PC-9 (cell line): ENCODE data around the gene ZNF35. TPM values are rescaled to one million over a fixed set of nuclear protein-coding genes. Genes with fewer than 3 reads are reported as not detected.

ENCODE experiments used
- BruUV-seq: library from RNA; stranded (reverse); fragments of 400-500 nt; replicated peaks from 2 replicates; lab custom pipeline; 2021; lab: Mats Ljungman, UMichigan
- CTCF ChIA-PET: fragments of 300-600 bp; sonication (Branson Sonifier 250); formaldehyde crosslinking; loops from one replicate; lab custom pipeline; 2022; ENCODE audit warnings: antibody characterized with exemption; lab: Charles Lee
- POLR2A ChIA-PET: fragments of 300-600 bp; sonication (Branson Sonifier 250); formaldehyde crosslinking; loops from one replicate; lab custom pipeline; 2022; ENCODE audit warnings: antibody characterized with exemption; ENCODE audit not compliant: unreplicated experiment; lab: Charles Lee
- DNase-seq, 2 experiments: peaks; one replicate each; pipeline versions ENCODE4 v3.0.0 to v3.0.0-alpha.2; 2015 to 2022; ENCODE audit warnings: mixed read lengths in 1 of 2
- H2AFZ ChIP-seq: fragments of 200-600 bp; sonication (generic); 2 replicates; pipeline ENCODE4 v1.8.1; 2017; ENCODE audit warnings: antibody characterized with exemption
- H3F3A ChIP-seq: fragments of 200-600 bp; sonication (generic); 2 replicates; pipeline ENCODE4 v1.8.1; 2017; ENCODE audit warnings: antibody characterized with exemption, mild to moderate bottlenecking, low read depth; ENCODE audit not compliant: insufficient read depth
- H3K27ac ChIP-seq: fragments of 200-600 bp; sonication (generic); 2 replicates; pipeline ENCODE4 v1.6.1; 2016; ENCODE audit warnings: mixed run types
- H3K27me3 ChIP-seq: fragments of 200-600 bp; sonication (generic); 2 replicates; pipeline ENCODE4 v1.6.1; 2016; ENCODE audit warnings: low read depth, mixed run types; ENCODE audit not compliant: insufficient read depth
- H3K36me3 ChIP-seq: fragments of 200-600 bp; sonication (generic); 2 replicates; pipeline ENCODE4 v1.6.1; 2016; ENCODE audit warnings: low read depth, mixed run types
- H3K4me1 ChIP-seq: fragments of 200-600 bp; sonication (generic); replicated peaks from 2 replicates; pipeline ENCODE4 v1.6.1; 2016; ENCODE audit warnings: mixed run types; ENCODE audit not compliant: insufficient read depth
- H3K4me2 ChIP-seq: fragments of 200-600 bp; sonication (generic); 2 replicates; pipeline ENCODE4 v1.6.1; 2017; ENCODE audit warnings: mixed run types
- H3K4me3 ChIP-seq: fragments of 200-600 bp; sonication (generic); 2 replicates; pipeline ENCODE4 v1.6.1; 2016; ENCODE audit warnings: mixed run types
- H3K79me2 ChIP-seq: fragments of 200-600 bp; sonication (generic); 2 replicates; pipeline ENCODE4 v1.6.1; 2017; ENCODE audit warnings: low read depth, mixed run types
- H3K9me2 ChIP-seq: fragments of 200-600 bp; sonication (generic); 2 replicates; pipeline ENCODE4 v1.8.1; 2017; ENCODE audit warnings: mild to moderate bottlenecking; ENCODE audit not compliant: insufficient read depth
- H3K9me3 ChIP-seq: fragments of 200-600 bp; sonication (generic); 2 replicates; pipeline ENCODE4 v1.8.1; 2016; ENCODE audit warnings: low read depth; ENCODE audit not compliant: insufficient read depth
- H4K20me1 ChIP-seq: fragments of 200-600 bp; sonication (generic); 2 replicates; pipeline ENCODE4 v1.8.1; 2017; ENCODE audit not compliant: insufficient read depth
- CTCF ChIP-seq: fragments of 200-600 bp; sonication (generic); conservative IDR thresholded peaks from 2 replicates; pipeline ENCODE4 v1.6.1; 2017; ENCODE audit warnings: mixed run types, antibody characterized with exemption, mild to moderate bottlenecking, moderate library complexity
- EZH2 ChIP-seq: fragments of 200-600 bp; sonication (generic); IDR thresholded peaks from 2 replicates; pipeline ENCODE4 v1.8.0; 2017; ENCODE audit warnings: antibody characterized with exemption, low read depth
- intact Hi-C: fragments of 100-400 bp; cut with micrococcal nuclease; formaldehyde crosslinking; loops from one replicate; pipeline ENCODE4 v1.10.0; 2022; ENCODE audit not compliant: unreplicated experiment
- total RNA-seq: library from RNA; stranded (reverse); gene quantifications from 2 replicates; pipeline ENCODE4 v1.2.3, GENCODE V29; 2021

ZNF35 gene
- total RNA-seq, 1 experiment from 2014 or later = 7.0 TPM

- no peaks in the 10 kb centered on the region for H3K27me3 ChIP-seq
- H3K4me3 ChIP-seq = no peak overlapping the region
- peaks cover 52% of the 10 kb centered on the region for H3K9me3 ChIP-seq
- TF ChIP-seq EZH2 = no peak
- TF ChIP-seq CTCF = no peak
- no peaks in the 10 kb centered on the region for H3K79me2 ChIP-seq
- H3K4me1 ChIP-seq = no peaks in the 10 kb centered on the region
- H3K4me2 ChIP-seq = no peak overlapping the region
- no peaks in the 10 kb centered on the region for H4K20me1 ChIP-seq
- peaks cover 24% of the 10 kb centered on the region for H3K36me3 ChIP-seq
- ChIA-PET POLR2A (interaction anchor here (0.6 kb wide), 1 partner anchor 50 kb away, joined by 9 read pairs; no protein-coding TSS in a partner anchor), CTCF (no interaction called here)
- BruUV-seq = no TSS peak
- DNase-seq = no peak
- H3F3A ChIP-seq = no peaks in the 10 kb centered on the region
- no peaks in the 10 kb centered on the region for H3K9me2 ChIP-seq
- H3K27ac ChIP-seq = no peak overlapping the region
- intact Hi-C loops = no loop called here
- no peak overlapping the region for H2AFZ ChIP-seq
These were observed 6.2 kb upstream of the ZNF35 start for GRCh38 chr3:44642337-44642736.

GRCh38 chr3:44643024-44643423, 5.5 kb upstream of the ZNF35 start:
- no peak overlapping the region for H2AFZ ChIP-seq
- H3K4me1 ChIP-seq = no peaks in the 10 kb centered on the region
- no peaks in the 10 kb centered on the region for H4K20me1 ChIP-seq
- H3K27ac ChIP-seq = no peak overlapping the region
- POLR2A ChIA-PET = no interaction called here
- TF ChIP-seq CTCF (no peak), EZH2 (no peak)
- CTCF ChIA-PET = no interaction called here
- no peak for DNase-seq
- no peak overlapping the region for H3K4me3 ChIP-seq
- H3K36me3 ChIP-seq = peaks cover 17% of the 10 kb centered on the region
- H3K27me3 ChIP-seq = no peaks in the 10 kb centered on the region
- H3K79me2 ChIP-seq = no peaks in the 10 kb centered on the region
- peaks cover 52% of the 10 kb centered on the region for H3K9me3 ChIP-seq
- H3K9me2 ChIP-seq = no peaks in the 10 kb centered on the region
- H3K4me2 ChIP-seq = no peak overlapping the region
- no TSS peak for BruUV-seq
- H3F3A ChIP-seq = no peaks in the 10 kb centered on the region
- intact Hi-C loops = no loop called here

- peak overlapping the region; percentile 98; the same call in 1 of the 2 replicates for H3K4me3 ChIP-seq
- 0 out of 2 replicates have a peak, but pooled peaks cover 3% of the 10 kb centered on the region for H3K4me1 ChIP-seq
- peaks cover 12% of the 10 kb centered on the region; the same call in 1 of the 2 replicates for H3K36me3 ChIP-seq
- H3K9me3 ChIP-seq = peaks cover 29% of the 10 kb centered on the region
- no peak for DNase-seq
- H3K4me2 ChIP-seq = peak overlapping the region; percentile 92
- TF ChIP-seq CTCF (no peak), EZH2 (no peak)
- intact Hi-C loops = loop anchor here (1.0 to 2.0 kb wide), 4 partner anchors 23 to 137 kb away; partner anchors contain the start of gene ZNF502
- H3F3A ChIP-seq = no peaks in the 10 kb centered on the region
- no peaks in the 10 kb centered on the region for H3K27me3 ChIP-seq
- no peak overlapping the region for H3K27ac ChIP-seq
- CTCF ChIA-PET = no interaction called here
- peaks cover 12% of the 10 kb centered on the region for H3K79me2 ChIP-seq
- POLR2A ChIA-PET = interaction anchor here (0.6 to 0.7 kb wide), 2 partner anchors 247 to 310 kb away, joined by 4 read pairs; no protein-coding TSS in a partner anchor
- H2AFZ ChIP-seq = peak overlapping the region; percentile 96; the same call in 1 of the 2 replicates
- BruUV-seq = no TSS peak
- no peaks in the 10 kb centered on the region for H4K20me1 ChIP-seq
- H3K9me2 ChIP-seq = no peaks in the 10 kb centered on the region
These were observed 761 bp upstream of the ZNF35 start for GRCh38 chr3:44647771-44648170.
